NCI-H2029 treated with DMSO at 0.1 percent for 48 hours (cell line): Measurements from ENCODE around the gene LCN9.

Experiments
- DNase-seq: peaks from one replicate; lab custom pipeline; 2025; lab: John Stamatoyannopoulos, UW

Gene LCN9, protein sequence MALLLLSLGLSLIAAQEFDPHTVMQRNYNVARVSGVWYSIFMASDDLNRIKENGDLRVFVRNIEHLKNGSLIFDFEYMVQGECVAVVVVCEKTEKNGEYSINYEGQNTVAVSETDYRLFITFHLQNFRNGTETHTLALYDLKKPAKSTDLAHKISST

DNA sequence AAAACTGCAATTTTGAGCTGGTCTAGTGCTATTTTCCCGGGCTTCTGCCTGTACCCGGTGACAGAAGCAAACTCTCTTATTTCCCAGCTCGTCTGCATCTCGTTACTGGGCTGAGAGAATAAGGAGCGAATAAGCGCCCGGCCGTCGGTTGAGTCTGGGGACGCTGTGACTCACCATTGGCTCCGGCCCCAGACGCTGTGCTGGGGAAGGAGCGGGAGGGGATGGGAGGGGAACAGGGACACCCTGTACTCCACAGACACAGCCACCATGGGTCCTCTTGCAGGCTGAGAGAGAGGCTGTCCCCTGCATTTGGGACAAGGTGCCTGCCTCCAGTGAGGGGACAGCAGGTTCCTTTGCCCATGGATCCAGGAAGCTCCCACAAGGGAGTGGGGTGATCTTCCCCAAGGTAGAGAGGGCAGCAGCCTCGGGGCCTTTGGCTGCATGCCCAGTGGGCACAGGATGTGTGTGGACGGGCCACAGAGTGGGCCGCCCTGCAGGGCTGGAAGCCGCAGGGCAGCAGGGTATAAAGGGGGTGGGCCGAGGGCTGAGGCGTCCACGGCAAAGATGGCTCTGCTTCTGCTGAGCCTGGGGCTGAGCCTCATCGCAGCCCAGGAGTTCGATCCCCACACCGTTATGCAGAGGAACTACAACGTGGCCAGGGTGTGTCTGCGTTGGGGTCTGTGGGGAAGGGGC is at the start of gene LCN9:
Gene LCN9 (plus strand): TSS at position 552 of the 693 bp plus-strand sequence. CDS start 13 bp downstream, at position 565.
- no peak for DNase-seq

- DNase-seq, result no peak
Measured at GRCh38 chr9:135613946-135614805, 48.9 kb upstream of the LCN9 start.

DNA sequence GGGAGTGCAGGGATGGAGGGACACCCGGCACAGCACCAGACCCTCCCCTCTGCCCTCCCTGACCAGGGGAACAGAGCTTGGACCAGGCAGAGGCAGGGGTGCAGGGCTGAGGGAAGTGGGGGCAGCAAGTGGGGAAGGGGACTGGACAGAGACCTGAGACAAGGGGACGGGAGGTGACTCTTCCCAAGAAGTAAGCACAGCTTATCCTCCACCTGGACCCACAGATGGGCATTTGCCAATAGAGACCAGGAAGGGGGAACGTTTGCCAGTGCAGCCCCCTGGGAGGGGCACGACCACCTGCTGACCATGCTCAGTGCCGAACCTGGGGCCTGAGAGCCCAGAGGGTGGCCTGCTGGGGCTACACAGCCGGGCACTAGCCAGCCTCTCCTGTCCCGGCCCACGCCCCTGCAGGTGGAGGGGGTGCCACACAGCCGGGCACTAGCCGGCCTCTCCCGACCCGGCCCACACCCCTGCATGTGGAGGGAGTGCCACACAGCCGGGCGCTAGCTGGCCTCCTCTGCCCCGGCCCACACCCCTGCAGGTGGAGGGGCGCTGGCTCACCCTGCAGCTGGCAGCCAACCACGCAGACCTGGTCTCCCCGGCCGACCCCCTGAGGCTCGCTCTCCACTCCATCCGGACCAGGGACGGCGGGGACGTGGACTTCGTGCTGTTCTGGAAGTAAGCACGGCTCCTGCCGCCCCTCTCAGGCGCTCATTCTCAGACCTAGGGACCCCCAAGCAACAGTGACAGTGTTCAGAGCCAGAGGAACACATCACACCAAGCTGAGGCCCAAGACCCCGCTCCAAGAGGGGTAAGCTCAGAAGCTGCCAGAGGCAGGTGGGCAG is 48.1 kb upstream of the LCN9 start:
- DNase-seq, result no peak

GRCh38 chr9:135615666-135616618 is 47.2 kb upstream of the LCN9 start:
- DNase-seq, result no peak

DNA sequence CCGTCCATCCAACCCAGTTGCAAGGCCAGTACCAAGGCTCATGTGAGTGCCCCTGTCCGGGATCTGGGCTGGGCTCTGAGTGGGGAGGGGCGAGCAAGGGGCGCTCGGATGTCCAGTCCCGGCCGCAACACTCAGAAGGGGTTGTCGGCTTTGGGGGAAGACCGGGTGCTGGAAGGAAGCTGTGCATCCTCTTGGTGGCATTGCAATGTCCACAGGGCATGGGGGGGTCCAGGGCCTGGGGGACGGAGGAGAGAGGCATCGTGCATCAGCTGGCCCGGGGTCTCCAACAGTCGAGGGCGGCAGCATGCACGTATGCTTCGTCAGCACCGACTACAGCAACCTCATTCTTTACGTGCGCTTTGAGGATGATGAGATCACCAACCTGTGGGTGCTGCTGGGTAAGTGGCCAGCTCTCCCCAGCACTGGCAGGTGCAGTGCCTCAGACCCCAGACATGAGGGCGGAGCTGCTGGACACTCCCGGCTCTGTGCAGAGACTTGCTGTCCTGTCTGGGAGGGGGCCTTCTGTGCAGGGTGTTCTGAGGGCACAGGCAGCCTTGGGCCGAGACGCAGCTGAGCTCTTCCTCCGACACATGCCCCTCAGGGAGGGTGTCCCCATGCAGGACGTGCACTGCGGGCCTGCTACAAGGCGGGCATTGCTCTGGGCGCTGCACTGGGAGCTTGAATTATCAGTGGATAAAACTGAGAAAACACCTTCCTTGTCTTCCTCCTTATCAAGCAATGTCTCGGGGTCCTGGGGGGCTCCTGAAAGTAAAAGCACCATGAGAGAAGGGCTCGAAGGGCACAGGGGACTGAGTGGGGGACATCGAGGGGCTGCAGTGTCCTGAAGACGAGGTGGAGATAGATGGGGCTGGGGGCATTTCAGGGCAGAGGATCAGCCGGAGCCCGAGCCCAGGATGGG is 46.2 kb upstream of the LCN9 start:
- DNase-seq, result no peak

DNA sequence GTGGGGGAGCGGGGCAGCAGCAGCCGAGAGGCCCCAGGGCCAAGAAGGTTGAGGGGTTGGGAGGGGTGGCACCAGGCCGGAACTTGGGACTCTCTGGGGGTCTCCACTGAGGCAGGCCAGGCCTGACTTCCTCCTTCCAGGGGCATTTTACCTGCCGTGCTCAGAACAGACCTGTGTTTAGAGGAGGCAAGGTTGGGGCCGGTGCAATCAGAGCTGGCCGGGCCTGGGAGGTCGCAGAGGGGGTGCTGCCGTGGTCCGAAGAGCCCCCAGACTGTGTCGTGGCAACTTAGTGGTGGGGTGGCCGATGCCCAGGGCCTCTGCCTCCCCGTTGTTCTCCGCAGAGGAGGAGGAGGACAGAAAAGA is 45.6 kb upstream of the LCN9 start:
- no peak for DNase-seq

DNA sequence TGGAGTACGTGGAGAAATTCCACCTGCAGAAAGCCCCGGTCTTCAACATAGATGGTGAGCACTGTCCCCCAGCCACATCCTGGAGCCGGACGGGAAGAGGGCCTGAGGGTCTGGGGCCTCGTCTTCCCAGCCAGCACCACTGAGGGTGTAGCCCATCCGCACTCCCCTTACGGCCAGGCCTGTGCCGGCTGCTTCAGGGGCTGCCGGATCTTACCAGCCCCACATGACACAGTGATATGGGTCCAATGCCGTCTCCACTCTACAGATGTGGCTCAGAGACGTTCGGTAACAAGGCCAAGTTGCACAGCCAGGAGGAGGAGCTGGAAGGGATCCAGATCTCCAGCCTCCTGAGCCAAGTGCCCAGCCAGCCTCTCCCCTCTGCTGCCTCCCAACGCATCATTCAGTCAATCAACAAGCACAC is 45.1 kb upstream of the LCN9 start:
- DNase-seq, result no peak

DNA sequence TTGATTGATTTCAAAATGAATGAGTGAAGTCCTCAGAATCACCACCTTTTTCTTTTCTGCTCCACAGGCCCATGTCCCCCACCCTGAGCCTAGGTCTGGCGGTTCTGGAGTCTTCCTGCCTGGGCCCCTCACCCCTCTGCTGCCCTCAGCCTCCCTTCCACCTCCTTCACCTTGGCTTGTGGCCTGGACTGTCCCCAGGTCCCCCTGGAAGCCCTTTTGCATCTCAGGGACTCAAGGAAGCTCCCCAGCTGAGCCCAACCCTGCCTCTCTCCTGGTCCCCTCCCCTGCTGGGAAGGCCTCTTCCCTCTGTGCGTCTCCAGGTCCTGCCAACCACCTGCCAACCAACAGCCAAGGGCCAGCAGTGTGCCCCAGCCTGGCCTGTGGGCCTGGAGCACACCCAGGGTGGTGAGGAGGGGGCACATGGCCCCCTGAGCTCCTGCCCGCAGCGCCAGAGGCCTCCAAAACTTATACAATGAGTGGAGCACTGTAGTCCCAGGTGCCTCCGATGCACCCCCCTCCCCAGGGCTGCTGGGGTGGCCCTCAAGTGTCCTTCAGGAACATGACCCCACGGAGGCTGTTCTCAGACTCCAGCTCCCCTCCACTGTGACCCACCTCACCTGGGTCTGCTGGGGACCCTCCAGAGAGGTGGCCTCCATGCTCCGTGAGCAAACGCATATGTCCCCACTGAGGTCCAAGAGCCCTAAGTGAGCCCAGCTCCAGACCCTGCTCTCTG is 44.1 kb upstream of the LCN9 start:
- no peak for DNase-seq

DNA sequence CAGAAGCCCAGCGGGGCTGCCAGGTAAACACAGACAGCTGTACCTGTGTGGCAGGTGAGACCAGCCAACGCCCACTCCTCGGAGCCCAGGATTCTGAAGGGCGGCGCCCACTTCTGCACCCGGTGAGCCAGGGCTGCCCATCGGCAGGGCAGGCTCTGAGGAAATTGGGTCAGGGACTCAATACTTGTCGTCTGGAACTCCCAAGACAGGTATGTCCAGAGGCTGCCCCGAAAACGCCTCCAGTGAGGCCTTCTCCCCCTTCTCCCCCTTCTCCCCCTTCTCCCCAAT is 43.6 kb upstream of the LCN9 start:
- DNase-seq, result no peak

DNA sequence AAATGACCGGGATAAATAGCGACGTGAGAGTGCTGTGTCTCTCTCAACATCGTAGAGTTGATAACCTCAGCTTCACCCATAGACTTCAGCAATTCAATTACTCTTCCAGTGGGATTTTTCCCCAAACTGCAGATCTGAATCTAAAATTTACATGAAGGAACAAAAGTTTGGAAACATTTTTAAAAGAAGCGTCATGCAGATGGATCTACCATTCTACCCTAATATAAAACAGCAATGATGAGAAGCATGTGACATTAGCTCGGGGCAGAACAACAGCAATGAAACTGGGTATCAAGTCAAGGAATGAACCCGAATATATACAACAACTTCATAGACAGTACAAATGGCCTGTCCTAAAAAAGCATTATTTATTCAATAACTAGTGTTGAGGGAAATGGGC is 42.6 kb upstream of the LCN9 start:
- DNase-seq, result no peak

DNA sequence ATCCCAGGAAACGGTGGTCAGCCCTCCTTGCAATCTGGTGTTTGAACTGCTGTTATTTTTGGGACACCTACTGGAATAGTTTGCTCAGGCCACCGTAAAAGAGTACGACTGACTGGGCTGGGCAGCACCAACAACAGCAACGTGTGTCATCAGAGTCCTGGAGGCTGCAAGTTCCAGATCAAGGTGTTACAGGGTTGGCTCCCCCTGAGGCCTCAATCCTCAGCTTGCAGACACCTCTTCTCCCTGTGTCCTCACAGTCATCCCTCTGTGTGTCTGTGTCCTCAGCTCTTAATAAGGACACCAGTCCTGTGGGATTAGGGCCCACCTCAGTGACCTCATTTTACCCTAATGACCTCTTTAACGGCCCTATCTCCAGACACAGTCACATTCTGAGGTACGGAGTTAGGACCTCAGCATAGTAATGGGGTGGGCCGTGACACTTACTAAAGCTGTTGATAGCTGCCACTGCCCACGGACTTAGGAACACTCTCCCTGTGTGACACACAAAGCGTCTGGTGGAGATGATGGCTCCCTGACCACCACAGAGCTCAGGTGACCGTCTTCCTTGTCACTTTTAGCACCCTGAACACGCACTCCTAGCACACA is 40.6 kb upstream of the LCN9 start:
- DNase-seq, result no peak

GRCh38 chr9:135624282-135624681 is 38.8 kb upstream of the LCN9 start:
- no peak for DNase-seq

GRCh38 chr9:135632841-135633240 is 30.3 kb upstream of the LCN9 start:
- DNase-seq, result no peak

- peak; percentile 47 for DNase-seq
Measured at GRCh38 chr9:135636930-135637530, 26.1 kb upstream of the LCN9 start.

GRCh38 chr9:135639196-135639595 is 23.9 kb upstream of the LCN9 start, which contains the start of gene GLT6D1:
GLT6D1 (minus strand) TSS chr9:135639540; CDS start chr9:135639187, 353 bp downstream.
- DNase-seq, result no peak

GRCh38 chr9:135641047-135641446 is 22.1 kb upstream of the LCN9 start:
- DNase-seq, result no peak

DNA sequence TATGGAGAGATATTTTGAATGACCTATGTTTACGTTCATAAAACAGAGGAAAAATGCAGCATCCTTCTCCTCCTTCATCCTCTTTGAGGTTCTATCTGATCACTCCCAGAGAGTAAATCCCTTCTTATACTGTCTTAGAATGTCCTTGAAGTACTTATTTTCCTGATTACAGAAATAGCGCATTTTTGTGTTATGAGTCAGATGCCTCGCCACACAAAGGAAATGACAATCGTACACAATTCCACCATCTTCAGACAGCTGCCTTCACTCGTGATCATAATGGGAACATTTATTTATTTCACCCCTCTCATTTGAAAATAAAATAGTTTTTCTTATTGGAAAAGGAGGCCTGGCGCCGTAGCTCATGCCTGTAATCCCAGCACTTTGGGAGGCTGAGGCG is 21.4 kb upstream of the LCN9 start:
- DNase-seq, result no peak

DNA sequence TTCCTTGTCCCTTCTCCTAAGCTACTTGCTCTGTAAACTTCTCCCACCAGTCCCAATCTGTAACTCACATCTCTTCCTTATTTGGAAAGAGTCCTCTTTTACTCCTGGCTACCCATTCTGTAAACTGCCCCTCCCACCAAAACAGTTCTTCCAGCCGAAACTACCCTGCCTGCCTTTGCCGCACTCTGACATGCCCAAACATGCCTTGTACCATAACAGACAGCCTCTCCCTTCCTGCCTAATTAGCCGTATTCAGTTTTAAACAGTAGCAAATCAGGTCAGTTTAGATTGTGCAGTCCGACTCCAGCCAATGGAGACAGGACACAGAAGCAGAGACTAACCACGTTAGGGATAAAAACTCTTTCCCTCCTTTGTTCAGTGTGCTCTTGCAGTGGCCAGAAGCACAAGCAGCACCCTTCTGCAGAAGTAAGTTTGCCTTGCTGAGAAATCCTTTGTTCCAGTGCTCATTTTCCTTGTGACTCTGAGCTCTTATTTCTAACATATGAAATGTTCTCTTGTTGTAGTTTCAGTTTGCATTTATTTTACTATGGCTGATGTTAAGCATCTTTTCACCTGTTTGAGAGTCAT is 18.4 kb upstream of the LCN9 start:
- no peak for DNase-seq
